Esophagus (tissue), 2 donors: ENCODE data around the gene TNMD. TPM values are rescaled to one million over a fixed set of nuclear protein-coding genes. Genes with fewer than 3 reads are reported as not detected.

ENCODE experiments used
- polyA plus RNA-seq, 2 donors: library from polyadenylated mRNA; stranded (reverse); fragments of 200-250 nt; gene quantifications; one replicate each; pipeline ENCODE4 v1.2.3, GENCODE V29; 2013
- donor health status: healthy with polysubstance abuse.
- donor health status: Bipolar disorder and iron deficiency.

The TNMD gene
- polyA plus RNA-seq, 2 donors: 0.33 TPM; not detected in 1

Other genes with a start within 250 kb of the TNMD start
- under 1 TPM; 0.11 to 0.14 TPM for gene PCDH19, start 174.7 kb upstream of the TNMD start, polyA plus RNA-seq
- gene TSPAN6, start 51.9 kb downstream of the TNMD start, polyA plus RNA-seq: 10 to 100 TPM; 50.1 to 55.4 TPM
- gene SRPX2, start 59.3 kb downstream of the TNMD start, polyA plus RNA-seq: 10 to 100 TPM; 16.0 to 39.7 TPM
- gene SYTL4, start 147.2 kb downstream of the TNMD start, polyA plus RNA-seq: 1 to 10 TPM; 6.2 to 6.7 TPM
- gene CSTF2, start 235.5 kb downstream of the TNMD start, polyA plus RNA-seq: 10 to 100 TPM; 12.1 to 21.5 TPM